Gastrocnemius medialis (tissue), 4 donors: ENCODE data around the gene SLC41A1. TPM values are rescaled to one million over a fixed set of nuclear protein-coding genes. Genes with fewer than 3 reads are reported as not detected.

Experiments
- ATAC-seq, 2 donors: fragments of 150-250 bp; one replicate each; pipeline ENCODE4 v1.9.1; 2016
- DNase-seq, 2 donors: peaks; one replicate each; pipeline ENCODE4 v3.0.0-alpha.2; 2019
- H3K27ac ChIP-seq, 4 donors: fragments of 200-600 bp; sonication (generic); 1 replicate in 1 of 4; 2 replicates in 3 of 4; pipeline ENCODE4 v1.5.1; 2016 to 2018; ENCODE audit warnings: mild to moderate bottlenecking in 2 of 4, moderate library complexity in 1 of 4
- H3K27me3 ChIP-seq, 3 donors: fragments of 200-600 bp; sonication (generic) in 2 of 3; 1 replicate in 1 of 3; 2 replicates in 2 of 3; pipeline versions ENCODE4 v1.5.1 to v1.6.0; 2016 to 2019; ENCODE audit warnings: mild to moderate bottlenecking in 1 of 3, moderate library complexity in 1 of 3
- H3K36me3 ChIP-seq, 2 donors: fragments of 200-600 bp; sonication (generic) in 1 of 2; one replicate each; pipeline ENCODE4 v1.5.1; 2017 to 2018
- H3K4me1 ChIP-seq, 2 donors: fragments of 200-600 bp; sonication (generic) in 1 of 2; one replicate each; pipeline ENCODE4 v1.5.1; 2016 to 2017; ENCODE audit warnings: mild to moderate bottlenecking in 2 of 2
- H3K4me3 ChIP-seq, 4 donors: fragments of 200-600 bp; sonication (generic) in 3 of 4; 1 replicate in 1 of 4; 2 replicates in 3 of 4; pipeline ENCODE4 v1.5.1; 2016 to 2019; ENCODE audit warnings: mild to moderate bottlenecking in 2 of 4
- H3K9me3 ChIP-seq, 3 donors: fragments of 200-600 bp; sonication (generic) in 2 of 3; 1 replicate in 1 of 3; 2 replicates in 2 of 3; pipeline ENCODE4 v1.5.1; 2016 to 2019
- POLR2A ChIP-seq, 2 donors: fragments of 450-650 bp; IDR thresholded peaks; one replicate each; pipeline ENCODE4 v1.6.1; 2017; ENCODE audit warnings: antibody characterized with exemption in 2 of 2, mild to moderate bottlenecking in 2 of 2, moderate library complexity in 2 of 2
- in situ Hi-C, 4 donors: fragments of 200-750 bp; cut with MboI; loops; one replicate each; pipeline versions ENCODE4 v1.15.0 to v1.8.0; 2017; ENCODE audit warnings: low sequenced_read_pairs in 4 of 4
- intact Hi-C: fragments of 100-400 bp; cut with DNase I; formaldehyde crosslinking; loops from one replicate; pipeline ENCODE4 v1.15.1; 2023; ENCODE audit warnings: low total_unique reads
- total RNA-seq, 4 donors: library from RNA; depleted of rRNA; stranded (reverse); fragments of >200 nt; gene quantifications; one replicate each; pipeline versions ENCODE4 v1.1.0 to v1.2.3, GENCODE V29; 2016
- TF ChIP-seq, protein P1 (sequence below), 5 experiments: fragments of 450-650 bp in 3 of 5; fragments of 200-600 bp in 2 of 5; sonication (generic) in 2 of 5; IDR thresholded peaks in 4 of 5; conservative IDR thresholded peaks in 1 of 5; 1 replicate in 4 of 5; 2 replicates in 1 of 5; pipeline ENCODE4 v1.5.1; 2016 to 2019; ENCODE audit warnings: antibody characterized with exemption in 5 of 5, mild to moderate bottlenecking in 3 of 5, moderate library complexity in 3 of 5

SLC41A1 gene
- total RNA-seq, 4 donors from 2014 or later = 21.5 to 39.8 (median 36.8) TPM

DNA sequence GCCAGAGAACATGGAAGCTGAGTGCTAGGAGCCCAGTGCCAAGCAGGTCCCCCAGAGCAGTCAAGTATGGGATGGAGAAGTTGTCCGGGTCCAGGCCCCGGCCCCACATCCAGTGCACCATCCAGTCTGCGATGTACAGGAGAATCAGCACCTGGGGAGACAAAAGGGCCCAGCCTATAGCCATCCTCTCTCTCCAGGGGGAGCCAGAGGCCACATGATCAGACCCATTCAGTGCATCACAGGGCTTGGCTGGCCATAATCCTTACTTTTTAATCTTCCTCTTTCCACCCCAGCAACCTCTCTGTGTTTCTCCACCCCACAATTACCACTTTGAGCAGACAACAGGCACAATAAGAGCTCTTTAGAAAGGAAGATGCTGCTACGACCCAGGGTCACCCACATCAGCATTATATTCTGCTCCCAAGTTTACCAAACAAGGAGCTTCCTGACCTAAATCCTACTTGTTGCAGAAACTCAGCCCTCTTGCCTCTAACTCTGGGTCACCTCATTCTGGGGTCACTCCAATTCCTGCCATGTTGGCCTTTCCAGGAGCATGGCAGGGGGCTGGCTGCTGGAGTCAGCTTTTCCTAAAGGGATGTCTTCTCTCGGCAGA lies 21.3 kb downstream of the SLC41A1 start:
- Histone ChIP-seq H3K4me3 (no peak overlapping the region), H3K9me3 (no peaks in the 10 kb centered on the region), H3K27ac (peak overlapping the region in 3 of 4 donors; percentile 2 to 45 (median 37)), H3K4me1 (peaks cover 0 to 5% of the 10 kb centered on the region in 2 donors), H3K36me3 (peaks cover 0 to 51% of the 10 kb centered on the region in 2 donors), H3K27me3 (no peaks in the 10 kb centered on the region)
- intact Hi-C loops = loop anchor here (1.0 to 2.0 kb wide), 3 partner anchors 127 to 315 kb away; no protein-coding TSS in a partner anchor
- DNase-seq (peak; percentile 37 to 65), ATAC-seq (peak; percentile 79 to 84)
- TF ChIP-seq, protein P1, sequence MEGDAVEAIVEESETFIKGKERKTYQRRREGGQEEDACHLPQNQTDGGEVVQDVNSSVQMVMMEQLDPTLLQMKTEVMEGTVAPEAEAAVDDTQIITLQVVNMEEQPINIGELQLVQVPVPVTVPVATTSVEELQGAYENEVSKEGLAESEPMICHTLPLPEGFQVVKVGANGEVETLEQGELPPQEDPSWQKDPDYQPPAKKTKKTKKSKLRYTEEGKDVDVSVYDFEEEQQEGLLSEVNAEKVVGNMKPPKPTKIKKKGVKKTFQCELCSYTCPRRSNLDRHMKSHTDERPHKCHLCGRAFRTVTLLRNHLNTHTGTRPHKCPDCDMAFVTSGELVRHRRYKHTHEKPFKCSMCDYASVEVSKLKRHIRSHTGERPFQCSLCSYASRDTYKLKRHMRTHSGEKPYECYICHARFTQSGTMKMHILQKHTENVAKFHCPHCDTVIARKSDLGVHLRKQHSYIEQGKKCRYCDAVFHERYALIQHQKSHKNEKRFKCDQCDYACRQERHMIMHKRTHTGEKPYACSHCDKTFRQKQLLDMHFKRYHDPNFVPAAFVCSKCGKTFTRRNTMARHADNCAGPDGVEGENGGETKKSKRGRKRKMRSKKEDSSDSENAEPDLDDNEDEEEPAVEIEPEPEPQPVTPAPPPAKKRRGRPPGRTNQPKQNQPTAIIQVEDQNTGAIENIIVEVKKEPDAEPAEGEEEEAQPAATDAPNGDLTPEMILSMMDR (IDR thresholded peaks at IDR 0.05 in 4 of 5, conservative IDR thresholded peaks at IDR 0.05 in 1 of 5) = peak; percentile 59 to 81 (median 67)
- no peak for TF ChIP-seq POLR2A (IDR thresholded peaks at IDR 0.05)
- in situ Hi-C loops = loop anchor here (5.0 to 25.0 kb wide), 8 partner anchors 116 to 321 kb away; partner anchors contain the start of gene AVPR1B (in 1 of the 4)

DNA sequence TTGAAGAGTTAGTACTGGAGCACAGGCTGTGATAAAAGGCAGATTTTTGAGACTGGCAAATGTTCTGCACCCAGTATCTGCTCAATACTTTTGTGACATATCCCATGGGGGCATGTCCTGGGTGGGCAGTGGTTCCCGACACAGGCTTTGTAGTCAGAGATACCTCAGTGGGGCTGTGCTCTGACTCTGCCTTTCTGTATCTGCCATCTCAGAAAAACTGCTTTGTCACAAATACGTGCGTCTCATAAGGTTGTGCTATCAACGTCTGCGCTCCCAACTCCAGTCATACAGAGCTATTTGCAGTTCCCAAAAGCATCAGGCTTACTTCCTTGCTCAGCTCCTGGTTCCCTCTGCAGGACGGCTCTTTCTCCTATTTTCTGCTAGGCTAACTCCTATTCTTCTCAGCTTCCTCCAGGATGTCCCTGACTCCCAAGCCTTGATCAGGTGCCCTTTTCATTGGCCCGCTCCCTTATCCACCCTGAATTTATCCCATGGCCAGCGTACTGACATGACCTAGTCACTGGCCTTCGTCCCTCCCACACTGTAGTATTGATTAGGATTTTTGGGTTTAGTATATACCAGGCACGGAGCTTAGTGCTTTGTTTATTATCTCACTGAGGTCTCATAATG lies 25.6 kb downstream of the SLC41A1 start:
- H3K27ac ChIP-seq = no peak overlapping the region
- H3K4me1 ChIP-seq = peaks cover 15 to 23% of the 10 kb centered on the region in 2 donors
- TF ChIP-seq POLR2A (IDR thresholded peaks at IDR 0.05) = no peak
- TF ChIP-seq, protein P1 (IDR thresholded peaks at IDR 0.05 in 4 of 5, conservative IDR thresholded peaks at IDR 0.05 in 1 of 5) = no peak
- no peaks in the 10 kb centered on the region for H3K9me3 ChIP-seq
- DNase-seq (no peak), ATAC-seq (no peak)
- H3K4me3 ChIP-seq = no peak overlapping the region
- H3K27me3 ChIP-seq = no peaks in the 10 kb centered on the region
- peaks cover 0 to 13% of the 10 kb centered on the region in 2 donors for H3K36me3 ChIP-seq
- intact Hi-C loops = no loop called here
- in situ Hi-C loops = loop anchor here in 2 of 4 donors (25.0 kb wide), 2 partner anchors 125 to 325 kb away; partner anchors contain the start of gene AVPR1B (in 1 of the 2)

DNA sequence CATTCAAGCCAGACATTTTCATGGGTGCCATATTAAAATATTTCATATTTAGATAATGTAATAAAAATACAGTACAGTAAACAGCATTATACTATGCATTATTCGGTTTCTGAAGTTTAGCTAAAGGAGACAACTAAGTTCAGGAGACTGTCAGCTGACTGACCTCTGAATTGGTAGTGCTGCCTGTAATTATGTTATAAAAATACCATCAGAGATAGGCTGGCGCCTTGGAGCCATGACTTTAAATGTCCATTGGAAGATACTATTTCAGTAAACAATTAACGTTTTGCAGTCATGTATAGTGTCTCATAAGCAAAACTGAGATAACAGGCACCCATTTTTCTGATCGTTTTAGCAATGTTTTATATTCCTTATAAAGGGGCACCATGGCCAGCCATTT lies 26.4 kb downstream of the SLC41A1 start:
- Histone ChIP-seq H3K4me3 (no peak overlapping the region), H3K36me3 (peaks cover 0 to 13% of the 10 kb centered on the region in 2 donors), H3K27me3 (no peaks in the 10 kb centered on the region), H3K9me3 (no peaks in the 10 kb centered on the region), H3K4me1 (peaks cover 15 to 23% of the 10 kb centered on the region in 2 donors), H3K27ac (peak overlapping the region in 2 of 4 donors; percentile 5 to 17)
- intact Hi-C loops (no loop called here), in situ Hi-C loops (loop anchor here in 2 of 4 donors (25.0 kb wide), 2 partner anchors 126 to 326 kb away; partner anchors contain the start of gene AVPR1B (in 1 of the 2))
- DNase-seq = no peak
- TF ChIP-seq, protein P1 (IDR thresholded peaks at IDR 0.05 in 4 of 5, conservative IDR thresholded peaks at IDR 0.05 in 1 of 5) = no peak
- no peak for TF ChIP-seq POLR2A (IDR thresholded peaks at IDR 0.05)
- no peak for ATAC-seq

DNA sequence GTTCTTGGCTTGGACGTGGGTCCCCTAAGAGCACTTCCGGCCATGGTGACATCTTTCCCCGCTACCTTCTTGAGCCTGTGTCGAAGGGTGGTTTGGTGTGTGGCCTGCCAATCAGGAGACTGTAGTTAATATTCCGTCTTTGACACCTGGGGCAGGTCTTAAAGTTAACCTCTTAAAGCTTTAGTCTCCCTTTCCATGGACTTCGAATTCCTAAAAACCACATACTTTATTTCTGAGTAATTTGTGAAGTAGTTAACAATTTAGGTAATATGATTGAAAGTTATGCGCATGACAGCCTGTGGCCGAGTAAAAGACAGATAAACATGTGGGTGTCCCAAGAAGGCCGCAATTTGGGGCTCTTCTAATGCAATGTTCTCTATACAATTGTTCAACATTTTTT lies 27.6 kb downstream of the SLC41A1 start:
- no peak for DNase-seq
- TF ChIP-seq POLR2A (IDR thresholded peaks at IDR 0.05) = no peak
- no peak overlapping the region for H3K4me3 ChIP-seq
- intact Hi-C loops (no loop called here), in situ Hi-C loops (loop anchor here in 2 of 4 donors (25.0 kb wide), 2 partner anchors 127 to 327 kb away; partner anchors contain the start of gene AVPR1B (in 1 of the 2))
- H3K27me3 ChIP-seq = no peaks in the 10 kb centered on the region
- ATAC-seq = no peak
- H3K36me3 ChIP-seq = peaks cover 0 to 2% of the 10 kb centered on the region in 2 donors
- H3K4me1 ChIP-seq = peaks cover 15 to 23% of the 10 kb centered on the region in 2 donors
- peak overlapping the region in 1 of 4 donors; percentile 80 for H3K27ac ChIP-seq
- no peaks in the 10 kb centered on the region for H3K9me3 ChIP-seq

DNA sequence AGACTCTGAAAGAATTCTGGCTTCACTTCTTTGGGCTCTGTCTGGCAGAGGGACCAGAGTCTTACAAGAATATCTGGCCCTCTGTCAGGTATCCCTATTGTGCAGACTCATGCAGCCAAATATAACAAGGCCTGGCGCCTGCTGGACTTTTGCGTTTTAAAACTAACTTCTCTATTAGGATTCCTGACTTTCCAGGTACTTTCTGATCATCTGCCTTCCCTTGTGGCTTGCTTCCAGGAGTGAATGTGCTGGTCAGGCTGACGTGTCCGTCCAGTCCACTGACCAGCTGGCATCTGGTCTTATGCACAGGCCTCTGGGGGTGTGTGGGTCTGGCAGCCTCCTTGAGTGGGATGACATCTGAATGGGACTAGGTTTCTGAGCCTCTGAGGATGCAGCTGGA lies 29.1 kb downstream of the SLC41A1 start:
- Histone ChIP-seq H3K27me3 (no peaks in the 10 kb centered on the region), H3K9me3 (no peaks in the 10 kb centered on the region), H3K4me1 (peaks cover 15 to 23% of the 10 kb centered on the region in 2 donors), H3K36me3 (no peaks in the 10 kb centered on the region), H3K4me3 (no peak overlapping the region), H3K27ac (peak overlapping the region; percentile 70 to 84 (median 80))
- ATAC-seq (peak; percentile 76 to 86), DNase-seq (peak; percentile 50 to 72)
- no peak for TF ChIP-seq POLR2A (IDR thresholded peaks at IDR 0.05)
- TF ChIP-seq, protein P1 (IDR thresholded peaks at IDR 0.05 in 4 of 5, conservative IDR thresholded peaks at IDR 0.05 in 1 of 5) = no peak
- intact Hi-C loops (loop anchor here (2.0 kb wide), 1 partner anchor 29 kb away; the partner anchor contains the start of gene SLC41A1), in situ Hi-C loops (loop anchor here in 2 of 4 donors (25.0 kb wide), 2 partner anchors 128 to 328 kb away; partner anchors contain the start of gene AVPR1B (in 1 of the 2))
